Thoracic aorta (tissue), 2 donors: ENCODE data around the gene TSGA10. TPM values are rescaled to one million over a fixed set of nuclear protein-coding genes. Genes with fewer than 3 reads are reported as not detected.

Experiments used
- ATAC-seq: fragments of 150-250 bp; one replicate; pipeline ENCODE4 v1.8.0; 2017; ENCODE audit warnings: low read depth; ENCODE audit not compliant: insufficient number of reproducible peaks, low FRiP score
- DNase-seq: peaks from one replicate; pipeline ENCODE4 v3.0.0-alpha.2; 2020; ENCODE audit warnings: low spot score
- H3K27ac ChIP-seq, 2 donors: fragments of 200-600 bp; sonication (generic); 1 replicate in 1 of 2; 2 replicates in 1 of 2; pipeline ENCODE4 v1.5.1; 2016; ENCODE audit warnings: mild to moderate bottlenecking in 2 of 2, moderate library complexity in 2 of 2
- H3K27me3 ChIP-seq: fragments of 200-600 bp; sonication (generic); replicated peaks from 2 replicates; pipeline ENCODE4 v1.6.0; 2016; ENCODE audit warnings: mild to moderate bottlenecking; ENCODE audit not compliant: insufficient read depth
- H3K36me3 ChIP-seq: fragments of 200-600 bp; sonication (generic); one replicate; pipeline ENCODE4 v1.5.1; 2016
- H3K4me1 ChIP-seq, 2 donors: fragments of 200-600 bp; sonication (generic); 1 replicate in 1 of 2; 2 replicates in 1 of 2; pipeline versions ENCODE4 v1.5.1 to v1.6.0; 2016; ENCODE audit warnings: low read depth in 2 of 2, mild to moderate bottlenecking in 1 of 2; ENCODE audit not compliant: control insufficient read depth in 1 of 2
- H3K4me3 ChIP-seq: fragments of 200-600 bp; sonication (generic); 2 replicates; pipeline ENCODE4 v1.5.1; 2016; ENCODE audit warnings: mild to moderate bottlenecking
- H3K9me3 ChIP-seq: fragments of 200-600 bp; sonication (generic); 2 replicates; pipeline ENCODE4 v1.5.1; 2016
- CTCF ChIP-seq: fragments of 200-600 bp; sonication (generic); IDR thresholded peaks from one replicate; pipeline ENCODE4 v1.5.1; 2019; ENCODE audit warnings: antibody characterized with exemption
- total RNA-seq, 2 donors: library from RNA; depleted of rRNA; stranded (reverse); fragments of >200 nt; gene quantifications; one replicate each; pipeline versions ENCODE4 v1.1.0 to v1.2.3, GENCODE V29; 2016

TSGA10 gene
- total RNA-seq, 2 donors from 2014 or later = 0.68 to 8.8 TPM

GRCh38 chr2:99190548-99190947 lies 35.8 kb upstream of the TSGA10 start:
- no peak for TF ChIP-seq CTCF
- Histone ChIP-seq H3K36me3 (peaks cover 26% of the 10 kb centered on the region), H3K4me3 (no peak overlapping the region), H3K27ac (no peak overlapping the region), H3K4me1 (no peaks in the 10 kb centered on the region), H3K9me3 (no peaks in the 10 kb centered on the region), H3K27me3 (no peaks in the 10 kb centered on the region)
- no peak for ATAC-seq
- DNase-seq = no peak

GRCh38 chr2:99188357-99188756 lies 33.6 kb upstream of the TSGA10 start:
- no peak overlapping the region for H3K4me3 ChIP-seq
- no peak for TF ChIP-seq CTCF
- H3K36me3 ChIP-seq = peaks cover 23% of the 10 kb centered on the region
- no peaks in the 10 kb centered on the region for H3K4me1 ChIP-seq
- DNase-seq (no peak), ATAC-seq (no peak)
- no peak overlapping the region for H3K27ac ChIP-seq
- H3K9me3 ChIP-seq = no peaks in the 10 kb centered on the region
- no peaks in the 10 kb centered on the region for H3K27me3 ChIP-seq

- no peaks in the 10 kb centered on the region for H3K9me3 ChIP-seq
- no peak overlapping the region for H3K4me3 ChIP-seq
- TF ChIP-seq CTCF = no peak
- no peak for DNase-seq
- H3K27me3 ChIP-seq = no peaks in the 10 kb centered on the region
- peaks cover 14% of the 10 kb centered on the region for H3K36me3 ChIP-seq
- H3K27ac ChIP-seq = no peak overlapping the region
- ATAC-seq = no peak
- H3K4me1 ChIP-seq = peaks cover 7 to 10% of the 10 kb centered on the region in 2 donors
Observed at GRCh38 chr2:99187011-99187410, 32.3 kb upstream of the TSGA10 start.

- no peak overlapping the region for H3K4me3 ChIP-seq
- no peak for TF ChIP-seq CTCF
- no peak for ATAC-seq
- H3K4me1 ChIP-seq = peaks cover 17 to 21% of the 10 kb centered on the region in 2 donors
- no peak overlapping the region for H3K27ac ChIP-seq
- no peak for DNase-seq
- no peaks in the 10 kb centered on the region for H3K27me3 ChIP-seq
- no peaks in the 10 kb centered on the region for H3K9me3 ChIP-seq
- H3K36me3 ChIP-seq = peaks cover 9% of the 10 kb centered on the region
Observed at GRCh38 chr2:99184811-99185210, 30.1 kb upstream of the TSGA10 start.

GRCh38 chr2:99183025-99183424 lies 28.3 kb upstream of the TSGA10 start:
- Histone ChIP-seq H3K4me1 (peaks cover 24 to 37% of the 10 kb centered on the region in 2 donors), H3K27me3 (no peaks in the 10 kb centered on the region), H3K36me3 (no peaks in the 10 kb centered on the region), H3K4me3 (no peak overlapping the region), H3K9me3 (no peaks in the 10 kb centered on the region), H3K27ac (no peak overlapping the region)
- no peak for ATAC-seq
- no peak for DNase-seq
- no peak for TF ChIP-seq CTCF
